WTC11 (cell line): ENCODE data around the gene PRKCE. TPM values are rescaled to one million over a fixed set of nuclear protein-coding genes. Genes with fewer than 3 reads are reported as not detected.

Experiments used
- ATAC-seq: fragments of 200-7000 bp; cut with Tn5 transposase; 2 replicates; pipeline ENCODE4 v1.10.0; 2021; ENCODE audit warnings: mild to moderate bottlenecking, moderate library complexity
- CTCF ChIA-PET: fragments of 300-600 bp; sonication (Branson Sonifier 250); formaldehyde crosslinking; loops from one replicate; lab custom pipeline; 2021; ENCODE audit warnings: antibody characterized with exemption; lab: Charles Lee
- POLR2A ChIA-PET: fragments of 350-600 bp; sonication (Branson Sonifier 250); formaldehyde crosslinking; loops from one replicate; lab custom pipeline; 2021; ENCODE audit warnings: antibody characterized with exemption; lab: Charles Lee
- DNase-seq: peaks from one replicate; pipeline ENCODE4 v3.0.0; 2021; ENCODE audit warnings: low spot score
- H3K27ac Mint-ChIP-seq: 2 replicates; pipeline ENCODE4 v1.8.0; 2021; ENCODE audit warnings: mixed read lengths
- H3K27me3 Mint-ChIP-seq: 2 replicates; pipeline ENCODE4 v1.8.0; 2021; ENCODE audit warnings: low read depth, mild to moderate bottlenecking, moderate library complexity, mixed read lengths
- H3K36me3 Mint-ChIP-seq: 2 replicates; pipeline ENCODE4 v1.8.0; 2021; ENCODE audit warnings: mixed read lengths
- H3K4me1 Mint-ChIP-seq: 2 replicates; pipeline ENCODE4 v1.8.0; 2022; ENCODE audit warnings: mixed read lengths
- H3K4me3 Mint-ChIP-seq: 2 replicates; pipeline ENCODE4 v1.8.0; 2021; ENCODE audit warnings: mild to moderate bottlenecking, moderate library complexity, mixed read lengths
- H3K9me3 Mint-ChIP-seq: 2 replicates; pipeline ENCODE4 v1.8.0; 2021; ENCODE audit warnings: mixed read lengths
- ELF4 ChIP-seq: sonication (generic); formaldehyde crosslinking; IDR thresholded peaks from 2 replicates; pipeline ENCODE4 v1.8.1; 2022; ENCODE audit warnings: low read depth, mild to moderate bottlenecking, moderate library complexity, missing genetic modification reagents
- EMX1 ChIP-seq: fragments of 250-450 bp; sonication (Bioruptor Pico); IDR thresholded peaks from 2 replicates; pipeline ENCODE4 v1.8.0; 2021; ENCODE audit warnings: mild to moderate bottlenecking
- ESRRA ChIP-seq: sonication (generic); formaldehyde crosslinking; IDR thresholded peaks from 2 replicates; pipeline ENCODE4 v1.8.1; 2022; ENCODE audit warnings: mild to moderate bottlenecking, missing genetic modification reagents, borderline replicate concordance
- FOXK1 ChIP-seq: sonication (generic); formaldehyde crosslinking; IDR thresholded peaks from 2 replicates; pipeline ENCODE4 v1.8.0; 2022; ENCODE audit warnings: mild to moderate bottlenecking, moderate library complexity, missing genetic modification reagents
- GRHL2 ChIP-seq: fragments of 250-450 bp; sonication (Bioruptor Pico); IDR thresholded peaks from 2 replicates; pipeline ENCODE4 v1.8.0; 2022; ENCODE audit warnings: mild to moderate bottlenecking, moderate library complexity; ENCODE audit not compliant: insufficient replicate concordance, severe bottlenecking
- HMGA2 ChIP-seq: fragments of 250-450 bp; sonication (Bioruptor Pico); IDR thresholded peaks from 2 replicates; pipeline ENCODE4 v1.4.0; 2021; ENCODE audit warnings: mild to moderate bottlenecking, moderate library complexity
- KAT7 ChIP-seq: sonication (generic); formaldehyde crosslinking; IDR thresholded peaks from 2 replicates; pipeline ENCODE4 v1.8.1; 2023; ENCODE audit warnings: missing genetic modification reagents, mild to moderate bottlenecking, borderline replicate concordance
- PRRX2 ChIP-seq: fragments of 250-450 bp; sonication (Bioruptor Pico); IDR thresholded peaks from 2 replicates; pipeline ENCODE4 v1.8.0; 2021; ENCODE audit warnings: mild to moderate bottlenecking
- TEAD1 ChIP-seq: sonication (generic); formaldehyde crosslinking; IDR thresholded peaks from 2 replicates; pipeline ENCODE4 v1.8.0; 2022; ENCODE audit warnings: mild to moderate bottlenecking, missing genetic modification reagents
- TP53 ChIP-seq: sonication (generic); formaldehyde crosslinking; IDR thresholded peaks from 2 replicates; pipeline ENCODE4 v1.8.1; 2023; ENCODE audit warnings: mild to moderate bottlenecking, missing genetic modification reagents
- ZNF263 ChIP-seq: sonication (generic); formaldehyde crosslinking; IDR thresholded peaks from 2 replicates; pipeline ENCODE4 v1.8.1; 2022; ENCODE audit warnings: low read depth, mild to moderate bottlenecking, moderate library complexity, missing genetic modification reagents
- ZNF396 ChIP-seq: fragments of 250-450 bp; sonication (Bioruptor Pico); IDR thresholded peaks from 2 replicates; pipeline ENCODE4 v1.8.0; 2021; ENCODE audit warnings: mild to moderate bottlenecking, moderate library complexity, borderline replicate concordance
- ZNF671 ChIP-seq: fragments of 250-450 bp; sonication (Bioruptor Pico); IDR thresholded peaks from 2 replicates; pipeline ENCODE4 v1.8.0; 2021; ENCODE audit warnings: mild to moderate bottlenecking
- total RNA-seq: library from RNA; stranded (reverse); gene quantifications from 3 replicates; pipeline ENCODE4 v1.2.3, GENCODE V29; 2021
- TF ChIP-seq, protein P1 (sequence below): fragments of 250-450 bp; sonication (Bioruptor Pico); IDR thresholded peaks from 2 replicates; pipeline ENCODE4 v1.9.0; 2021; ENCODE audit warnings: mild to moderate bottlenecking
- TF ChIP-seq, protein P2 (sequence below): sonication (generic); formaldehyde crosslinking; IDR thresholded peaks from 2 replicates; pipeline ENCODE4 v1.8.1; 2023; ENCODE audit warnings: mild to moderate bottlenecking, missing genetic modification reagents
- TF ChIP-seq, protein P3 (sequence below): fragments of 250-450 bp; sonication (Bioruptor Pico); IDR thresholded peaks from 2 replicates; pipeline ENCODE4 v1.8.0; 2021; ENCODE audit warnings: mild to moderate bottlenecking
- TF ChIP-seq, protein P4 (sequence below): sonication (generic); formaldehyde crosslinking; IDR thresholded peaks from 2 replicates; pipeline ENCODE4 v1.8.0; 2022; ENCODE audit warnings: mild to moderate bottlenecking, missing genetic modification reagents
- TF ChIP-seq, protein P5 (sequence below): fragments of 250-450 bp; sonication (Bioruptor Pico); IDR thresholded peaks from 2 replicates; pipeline ENCODE4 v1.9.0; 2021; ENCODE audit warnings: mild to moderate bottlenecking, borderline replicate concordance
- TF ChIP-seq, protein P6 (sequence below): sonication (generic); formaldehyde crosslinking; IDR thresholded peaks from 2 replicates; pipeline ENCODE4 v1.8.1; 2022; ENCODE audit warnings: low read depth, missing genetic modification reagents, borderline replicate concordance
- TF ChIP-seq, protein P7 (sequence below): sonication (generic); formaldehyde crosslinking; IDR thresholded peaks from 2 replicates; pipeline ENCODE4 v1.8.1; 2023; ENCODE audit warnings: mild to moderate bottlenecking, missing genetic modification reagents, moderate library complexity

PRKCE gene
- total RNA-seq, 1 experiment from 2014 or later, result 5.8 TPM

DNA sequence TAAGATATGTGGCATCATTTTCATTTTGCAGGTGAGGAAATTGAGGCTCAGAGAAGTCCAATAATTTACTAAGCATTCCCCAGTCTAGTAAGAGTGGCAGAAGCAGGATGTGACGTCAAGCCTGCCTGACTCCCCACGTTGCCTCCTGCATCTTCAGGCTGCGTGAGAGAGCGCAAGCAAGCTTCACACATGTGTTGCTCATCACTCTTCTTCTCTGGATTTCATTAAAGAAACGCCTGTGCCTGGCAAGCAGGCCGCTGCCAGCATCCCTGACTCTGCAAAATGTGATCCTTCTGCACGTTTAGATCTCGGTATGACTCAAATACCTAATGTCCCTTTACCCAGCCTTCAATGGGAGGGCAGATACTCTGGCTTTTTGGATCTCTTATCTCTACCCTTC, 96.8 kb downstream of the PRKCE start (continued):
- TF ChIP-seq, protein P1, sequence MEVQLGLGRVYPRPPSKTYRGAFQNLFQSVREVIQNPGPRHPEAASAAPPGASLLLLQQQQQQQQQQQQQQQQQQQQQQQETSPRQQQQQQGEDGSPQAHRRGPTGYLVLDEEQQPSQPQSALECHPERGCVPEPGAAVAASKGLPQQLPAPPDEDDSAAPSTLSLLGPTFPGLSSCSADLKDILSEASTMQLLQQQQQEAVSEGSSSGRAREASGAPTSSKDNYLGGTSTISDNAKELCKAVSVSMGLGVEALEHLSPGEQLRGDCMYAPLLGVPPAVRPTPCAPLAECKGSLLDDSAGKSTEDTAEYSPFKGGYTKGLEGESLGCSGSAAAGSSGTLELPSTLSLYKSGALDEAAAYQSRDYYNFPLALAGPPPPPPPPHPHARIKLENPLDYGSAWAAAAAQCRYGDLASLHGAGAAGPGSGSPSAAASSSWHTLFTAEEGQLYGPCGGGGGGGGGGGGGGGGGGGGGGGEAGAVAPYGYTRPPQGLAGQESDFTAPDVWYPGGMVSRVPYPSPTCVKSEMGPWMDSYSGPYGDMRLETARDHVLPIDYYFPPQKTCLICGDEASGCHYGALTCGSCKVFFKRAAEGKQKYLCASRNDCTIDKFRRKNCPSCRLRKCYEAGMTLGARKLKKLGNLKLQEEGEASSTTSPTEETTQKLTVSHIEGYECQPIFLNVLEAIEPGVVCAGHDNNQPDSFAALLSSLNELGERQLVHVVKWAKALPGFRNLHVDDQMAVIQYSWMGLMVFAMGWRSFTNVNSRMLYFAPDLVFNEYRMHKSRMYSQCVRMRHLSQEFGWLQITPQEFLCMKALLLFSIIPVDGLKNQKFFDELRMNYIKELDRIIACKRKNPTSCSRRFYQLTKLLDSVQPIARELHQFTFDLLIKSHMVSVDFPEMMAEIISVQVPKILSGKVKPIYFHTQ (CRISPR knock-in tag), result no peak
- TF ChIP-seq FOXK1 (CRISPR knock-in tag), result no peak
- TF ChIP-seq, protein P2, sequence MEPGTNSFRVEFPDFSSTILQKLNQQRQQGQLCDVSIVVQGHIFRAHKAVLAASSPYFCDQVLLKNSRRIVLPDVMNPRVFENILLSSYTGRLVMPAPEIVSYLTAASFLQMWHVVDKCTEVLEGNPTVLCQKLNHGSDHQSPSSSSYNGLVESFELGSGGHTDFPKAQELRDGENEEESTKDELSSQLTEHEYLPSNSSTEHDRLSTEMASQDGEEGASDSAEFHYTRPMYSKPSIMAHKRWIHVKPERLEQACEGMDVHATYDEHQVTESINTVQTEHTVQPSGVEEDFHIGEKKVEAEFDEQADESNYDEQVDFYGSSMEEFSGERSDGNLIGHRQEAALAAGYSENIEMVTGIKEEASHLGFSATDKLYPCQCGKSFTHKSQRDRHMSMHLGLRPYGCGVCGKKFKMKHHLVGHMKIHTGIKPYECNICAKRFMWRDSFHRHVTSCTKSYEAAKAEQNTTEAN, result no peak
- TF ChIP-seq, protein P3, sequence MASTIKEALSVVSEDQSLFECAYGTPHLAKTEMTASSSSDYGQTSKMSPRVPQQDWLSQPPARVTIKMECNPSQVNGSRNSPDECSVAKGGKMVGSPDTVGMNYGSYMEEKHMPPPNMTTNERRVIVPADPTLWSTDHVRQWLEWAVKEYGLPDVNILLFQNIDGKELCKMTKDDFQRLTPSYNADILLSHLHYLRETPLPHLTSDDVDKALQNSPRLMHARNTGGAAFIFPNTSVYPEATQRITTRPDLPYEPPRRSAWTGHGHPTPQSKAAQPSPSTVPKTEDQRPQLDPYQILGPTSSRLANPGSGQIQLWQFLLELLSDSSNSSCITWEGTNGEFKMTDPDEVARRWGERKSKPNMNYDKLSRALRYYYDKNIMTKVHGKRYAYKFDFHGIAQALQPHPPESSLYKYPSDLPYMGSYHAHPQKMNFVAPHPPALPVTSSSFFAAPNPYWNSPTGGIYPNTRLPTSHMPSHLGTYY (CRISPR knock-in tag), result no peak
- no peak for TF ChIP-seq PRRX2

DNA sequence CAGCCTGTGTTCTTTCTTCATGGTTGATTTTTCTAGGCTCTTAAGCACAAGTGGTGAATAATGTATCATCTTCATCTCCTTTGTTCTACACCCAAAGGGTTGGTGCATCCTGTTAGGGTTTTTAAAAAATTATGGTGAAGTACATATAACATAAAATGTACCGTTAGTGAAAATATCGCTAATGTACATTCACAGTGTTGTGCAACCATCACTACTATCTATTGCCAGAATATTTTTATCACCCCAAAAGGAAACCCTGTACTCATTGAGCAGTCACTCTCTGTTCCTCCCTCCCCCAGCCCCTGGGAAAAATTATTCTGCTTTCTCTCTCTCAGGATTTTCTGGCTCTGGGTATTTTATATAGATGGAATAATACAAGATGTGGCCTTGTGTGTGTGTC, 98.5 kb downstream of the PRKCE start:
- TF ChIP-seq GRHL2 (CRISPR knock-in tag), result no peak
- no peak for TF ChIP-seq EMX1 (CRISPR knock-in tag)
- no peak for TF ChIP-seq ZNF263
- TF ChIP-seq HMGA2, result no peak
- TF ChIP-seq KAT7 (CRISPR knock-in tag), result no peak
- TF ChIP-seq, protein P4, sequence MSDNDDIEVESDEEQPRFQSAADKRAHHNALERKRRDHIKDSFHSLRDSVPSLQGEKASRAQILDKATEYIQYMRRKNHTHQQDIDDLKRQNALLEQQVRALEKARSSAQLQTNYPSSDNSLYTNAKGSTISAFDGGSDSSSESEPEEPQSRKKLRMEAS (CRISPR knock-in tag), result no peak
- no peak for TF ChIP-seq ZNF396
- TF ChIP-seq ELF4 (CRISPR knock-in tag), result no peak
- no peak for TF ChIP-seq FOXK1 (CRISPR knock-in tag)
- TF ChIP-seq ZNF671 (CRISPR knock-in tag), result no peak
- TF ChIP-seq TEAD1, result no peak
- TF ChIP-seq, protein P5, sequence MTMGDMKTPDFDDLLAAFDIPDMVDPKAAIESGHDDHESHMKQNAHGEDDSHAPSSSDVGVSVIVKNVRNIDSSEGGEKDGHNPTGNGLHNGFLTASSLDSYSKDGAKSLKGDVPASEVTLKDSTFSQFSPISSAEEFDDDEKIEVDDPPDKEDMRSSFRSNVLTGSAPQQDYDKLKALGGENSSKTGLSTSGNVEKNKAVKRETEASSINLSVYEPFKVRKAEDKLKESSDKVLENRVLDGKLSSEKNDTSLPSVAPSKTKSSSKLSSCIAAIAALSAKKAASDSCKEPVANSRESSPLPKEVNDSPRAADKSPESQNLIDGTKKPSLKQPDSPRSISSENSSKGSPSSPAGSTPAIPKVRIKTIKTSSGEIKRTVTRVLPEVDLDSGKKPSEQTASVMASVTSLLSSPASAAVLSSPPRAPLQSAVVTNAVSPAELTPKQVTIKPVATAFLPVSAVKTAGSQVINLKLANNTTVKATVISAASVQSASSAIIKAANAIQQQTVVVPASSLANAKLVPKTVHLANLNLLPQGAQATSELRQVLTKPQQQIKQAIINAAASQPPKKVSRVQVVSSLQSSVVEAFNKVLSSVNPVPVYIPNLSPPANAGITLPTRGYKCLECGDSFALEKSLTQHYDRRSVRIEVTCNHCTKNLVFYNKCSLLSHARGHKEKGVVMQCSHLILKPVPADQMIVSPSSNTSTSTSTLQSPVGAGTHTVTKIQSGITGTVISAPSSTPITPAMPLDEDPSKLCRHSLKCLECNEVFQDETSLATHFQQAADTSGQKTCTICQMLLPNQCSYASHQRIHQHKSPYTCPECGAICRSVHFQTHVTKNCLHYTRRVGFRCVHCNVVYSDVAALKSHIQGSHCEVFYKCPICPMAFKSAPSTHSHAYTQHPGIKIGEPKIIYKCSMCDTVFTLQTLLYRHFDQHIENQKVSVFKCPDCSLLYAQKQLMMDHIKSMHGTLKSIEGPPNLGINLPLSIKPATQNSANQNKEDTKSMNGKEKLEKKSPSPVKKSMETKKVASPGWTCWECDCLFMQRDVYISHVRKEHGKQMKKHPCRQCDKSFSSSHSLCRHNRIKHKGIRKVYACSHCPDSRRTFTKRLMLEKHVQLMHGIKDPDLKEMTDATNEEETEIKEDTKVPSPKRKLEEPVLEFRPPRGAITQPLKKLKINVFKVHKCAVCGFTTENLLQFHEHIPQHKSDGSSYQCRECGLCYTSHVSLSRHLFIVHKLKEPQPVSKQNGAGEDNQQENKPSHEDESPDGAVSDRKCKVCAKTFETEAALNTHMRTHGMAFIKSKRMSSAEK (CRISPR knock-in tag), result no peak
- no peak for TF ChIP-seq ESRRA
- no peak for TF ChIP-seq TP53 (CRISPR knock-in tag)
- TF ChIP-seq, protein P6, sequence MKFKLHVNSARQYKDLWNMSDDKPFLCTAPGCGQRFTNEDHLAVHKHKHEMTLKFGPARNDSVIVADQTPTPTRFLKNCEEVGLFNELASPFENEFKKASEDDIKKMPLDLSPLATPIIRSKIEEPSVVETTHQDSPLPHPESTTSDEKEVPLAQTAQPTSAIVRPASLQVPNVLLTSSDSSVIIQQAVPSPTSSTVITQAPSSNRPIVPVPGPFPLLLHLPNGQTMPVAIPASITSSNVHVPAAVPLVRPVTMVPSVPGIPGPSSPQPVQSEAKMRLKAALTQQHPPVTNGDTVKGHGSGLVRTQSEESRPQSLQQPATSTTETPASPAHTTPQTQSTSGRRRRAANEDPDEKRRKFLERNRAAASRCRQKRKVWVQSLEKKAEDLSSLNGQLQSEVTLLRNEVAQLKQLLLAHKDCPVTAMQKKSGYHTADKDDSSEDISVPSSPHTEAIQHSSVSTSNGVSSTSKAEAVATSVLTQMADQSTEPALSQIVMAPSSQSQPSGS (CRISPR knock-in tag), result no peak
- TF ChIP-seq, protein P7, sequence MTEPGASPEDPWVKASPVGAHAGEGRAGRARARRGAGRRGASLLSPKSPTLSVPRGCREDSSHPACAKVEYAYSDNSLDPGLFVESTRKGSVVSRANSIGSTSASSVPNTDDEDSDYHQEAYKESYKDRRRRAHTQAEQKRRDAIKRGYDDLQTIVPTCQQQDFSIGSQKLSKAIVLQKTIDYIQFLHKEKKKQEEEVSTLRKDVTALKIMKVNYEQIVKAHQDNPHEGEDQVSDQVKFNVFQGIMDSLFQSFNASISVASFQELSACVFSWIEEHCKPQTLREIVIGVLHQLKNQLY (CRISPR knock-in tag), result no peak
- TF ChIP-seq, protein P3 (CRISPR knock-in tag), result no peak
- TF ChIP-seq, protein P2, result no peak
- DNase-seq (no peak), ATAC-seq (no peak)
- H3K9me3 Mint-ChIP-seq, result peaks cover 17% of the 10 kb centered on the region
- POLR2A ChIA-PET, result no interaction called here
- 0 out of 2 replicates have a peak, but pooled peaks cover 3% of the 10 kb centered on the region for H3K4me1 Mint-ChIP-seq
- no peak overlapping the region for H3K27ac Mint-ChIP-seq
- H3K4me3 Mint-ChIP-seq, result no peak overlapping the region
- H3K27me3 Mint-ChIP-seq, result no peaks in the 10 kb centered on the region; the same call in 1 of the 2 replicates
- CTCF ChIA-PET, result no interaction called here
- H3K36me3 Mint-ChIP-seq, result peaks cover 12% of the 10 kb centered on the region
